Omental fat pad (tissue), 4 donors: ENCODE measurements around the gene ATF5. TPM values are rescaled to one million over a fixed set of nuclear protein-coding genes. Genes with fewer than 3 reads are reported as not detected.

Experiments
- ATAC-seq: fragments of 150-250 bp; one replicate; pipeline ENCODE4 v1.9.1; 2016; ENCODE audit warnings: mild to moderate bottlenecking, moderate library complexity; ENCODE audit not compliant: low FRiP score
- DNase-seq: peaks from one replicate; pipeline ENCODE4 v3.0.0-alpha.2; 2019; ENCODE audit warnings: low spot score
- CTCF ChIP-seq, 3 donors: fragments of 450-650 bp; IDR thresholded peaks; one replicate each; pipeline ENCODE4 v1.5.1; 2016 to 2017; ENCODE audit warnings: antibody characterized with exemption in 3 of 3, mild to moderate bottlenecking in 3 of 3, moderate library complexity in 2 of 3
- total RNA-seq, 4 donors: library from RNA; depleted of rRNA; stranded (reverse); fragments of >200 nt; gene quantifications; one replicate each; pipeline ENCODE4 v1.1.0, GENCODE V29; 2016

The ATF5 gene
- total RNA-seq, 4 donors from 2014 or later, result 10.2 to 17.7 (median 15.7) TPM

GRCh38 chr19:49908480-49909420 is 20.3 kb upstream of the ATF5 start:
- ATAC-seq (no peak), DNase-seq (no peak)
- TF ChIP-seq CTCF (IDR thresholded peaks at IDR 0.05), result no peak

DNA sequence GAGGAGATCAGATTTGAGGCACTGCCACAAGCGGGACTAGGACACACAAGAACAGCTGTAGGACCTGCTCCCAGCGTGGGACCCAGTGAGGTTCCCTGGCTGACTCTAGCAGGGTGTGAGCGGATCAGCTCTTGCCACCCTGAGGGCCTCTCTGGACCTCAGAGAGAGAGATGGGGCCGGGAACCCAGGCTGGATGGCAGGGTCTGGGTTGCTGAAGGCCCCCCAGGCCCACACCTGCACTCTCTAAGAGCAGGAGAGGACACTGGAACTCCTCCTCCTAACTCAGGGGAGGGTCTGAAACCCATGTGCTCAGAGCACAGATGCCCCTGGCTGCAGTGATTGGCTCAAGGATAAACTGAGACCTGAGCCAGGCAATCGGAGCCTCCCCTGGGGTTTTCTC is 18.8 kb upstream of the ATF5 start:
- TF ChIP-seq CTCF (IDR thresholded peaks at IDR 0.05), result no peak
- ATAC-seq (no peak), DNase-seq (no peak)

- ATAC-seq (no peak), DNase-seq (no peak)
- TF ChIP-seq CTCF (IDR thresholded peaks at IDR 0.05), result no peak
These were observed 17.4 kb upstream of the ATF5 start for GRCh38 chr19:49911381-49912145.

- no peak for DNase-seq
- no peak for TF ChIP-seq CTCF (IDR thresholded peaks at IDR 0.05)
- ATAC-seq, result peak; percentile 6
These were observed 15.9 kb upstream of the ATF5 start for GRCh38 chr19:49912965-49913685.

DNA sequence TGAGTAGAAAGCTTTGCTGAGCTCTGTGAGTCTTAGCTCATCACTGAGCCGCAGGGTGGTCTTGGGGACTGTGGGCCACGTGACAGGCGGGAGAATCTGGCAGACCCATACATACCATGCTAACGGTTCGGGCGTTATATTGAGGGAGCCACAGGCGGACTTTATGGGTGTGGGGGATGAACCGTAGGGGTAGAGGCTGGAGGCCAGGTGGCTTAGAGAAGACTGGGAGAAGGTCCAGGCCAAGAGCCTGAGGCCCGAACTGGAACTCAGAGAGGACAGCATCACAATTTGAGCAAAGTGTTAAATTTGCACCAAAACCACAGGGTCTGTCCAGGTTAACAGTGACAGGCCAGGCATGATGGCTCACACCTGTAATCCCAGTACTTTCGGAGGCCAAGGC is 15.3 kb upstream of the ATF5 start:
- ATAC-seq (no peak), DNase-seq (no peak)
- TF ChIP-seq CTCF (IDR thresholded peaks at IDR 0.05), result no peak

GRCh38 chr19:49915271-49915670 is 13.7 kb upstream of the ATF5 start:
- no peak for TF ChIP-seq CTCF (IDR thresholded peaks at IDR 0.05)

More at GRCh38 chr19:49915271-49915670, 13.7 kb upstream of the ATF5 start:
- ATAC-seq (no peak), DNase-seq (no peak)
